Fibroblast of lung (primary cell): ENCODE results near the gene PTX4.

ENCODE experiments used
- EZH2 ChIP-seq: IDR thresholded peaks from 2 replicates; pipeline ENCODE4 v1.5.1; 2012; ENCODE audit warnings: low read length, control low read depth, mild to moderate bottlenecking; ENCODE audit errors: missing control alignments
- TF ChIP-seq, protein P1 (sequence below), 2 donors: IDR thresholded peaks in 1 of 2; conservative IDR thresholded peaks in 1 of 2; 1 replicate in 1 of 2; 2 replicates in 1 of 2; pipeline ENCODE4 v1.5.1; 2011 to 2012; ENCODE audit warnings: low read length in 2 of 2, control low read depth in 1 of 2, inconsistent platforms in 1 of 2, low read depth in 1 of 2, mild to moderate bottlenecking in 1 of 2

- TF ChIP-seq, protein P1, sequence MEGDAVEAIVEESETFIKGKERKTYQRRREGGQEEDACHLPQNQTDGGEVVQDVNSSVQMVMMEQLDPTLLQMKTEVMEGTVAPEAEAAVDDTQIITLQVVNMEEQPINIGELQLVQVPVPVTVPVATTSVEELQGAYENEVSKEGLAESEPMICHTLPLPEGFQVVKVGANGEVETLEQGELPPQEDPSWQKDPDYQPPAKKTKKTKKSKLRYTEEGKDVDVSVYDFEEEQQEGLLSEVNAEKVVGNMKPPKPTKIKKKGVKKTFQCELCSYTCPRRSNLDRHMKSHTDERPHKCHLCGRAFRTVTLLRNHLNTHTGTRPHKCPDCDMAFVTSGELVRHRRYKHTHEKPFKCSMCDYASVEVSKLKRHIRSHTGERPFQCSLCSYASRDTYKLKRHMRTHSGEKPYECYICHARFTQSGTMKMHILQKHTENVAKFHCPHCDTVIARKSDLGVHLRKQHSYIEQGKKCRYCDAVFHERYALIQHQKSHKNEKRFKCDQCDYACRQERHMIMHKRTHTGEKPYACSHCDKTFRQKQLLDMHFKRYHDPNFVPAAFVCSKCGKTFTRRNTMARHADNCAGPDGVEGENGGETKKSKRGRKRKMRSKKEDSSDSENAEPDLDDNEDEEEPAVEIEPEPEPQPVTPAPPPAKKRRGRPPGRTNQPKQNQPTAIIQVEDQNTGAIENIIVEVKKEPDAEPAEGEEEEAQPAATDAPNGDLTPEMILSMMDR (conservative IDR thresholded peaks at IDR 0.05 in 1 of 2, IDR thresholded peaks at IDR 0.05 in 1 of 2; ENCODE audit: low read depth in 1 of 2, low read length in 2 of 2) = no peak
- no peak for TF ChIP-seq EZH2
Measured at GRCh38 chr16:1537763-1538289, 49.1 kb upstream of the PTX4 start.
